Thoracic aorta endothelial cell (primary cell): ENCODE measurements around the gene USPL1. TPM values are rescaled to one million over a fixed set of nuclear protein-coding genes. Genes with fewer than 3 reads are reported as not detected.

Experiments
- small RNA-seq: library from RNA; depleted of rRNA; stranded (forward); fragments of <200 nt; gene quantifications from one replicate; pipeline ENCODE3, GENCODE V24; 2012
- total RNA-seq: library from RNA; depleted of rRNA; stranded (reverse); fragments of >200 nt; gene quantifications from 2 replicates; pipeline ENCODE4 v1.2.3, GENCODE V29; 2012

USPL1 gene
- 28.8 and 36.2 TPM in 2 replicates for total RNA-seq

DNA sequence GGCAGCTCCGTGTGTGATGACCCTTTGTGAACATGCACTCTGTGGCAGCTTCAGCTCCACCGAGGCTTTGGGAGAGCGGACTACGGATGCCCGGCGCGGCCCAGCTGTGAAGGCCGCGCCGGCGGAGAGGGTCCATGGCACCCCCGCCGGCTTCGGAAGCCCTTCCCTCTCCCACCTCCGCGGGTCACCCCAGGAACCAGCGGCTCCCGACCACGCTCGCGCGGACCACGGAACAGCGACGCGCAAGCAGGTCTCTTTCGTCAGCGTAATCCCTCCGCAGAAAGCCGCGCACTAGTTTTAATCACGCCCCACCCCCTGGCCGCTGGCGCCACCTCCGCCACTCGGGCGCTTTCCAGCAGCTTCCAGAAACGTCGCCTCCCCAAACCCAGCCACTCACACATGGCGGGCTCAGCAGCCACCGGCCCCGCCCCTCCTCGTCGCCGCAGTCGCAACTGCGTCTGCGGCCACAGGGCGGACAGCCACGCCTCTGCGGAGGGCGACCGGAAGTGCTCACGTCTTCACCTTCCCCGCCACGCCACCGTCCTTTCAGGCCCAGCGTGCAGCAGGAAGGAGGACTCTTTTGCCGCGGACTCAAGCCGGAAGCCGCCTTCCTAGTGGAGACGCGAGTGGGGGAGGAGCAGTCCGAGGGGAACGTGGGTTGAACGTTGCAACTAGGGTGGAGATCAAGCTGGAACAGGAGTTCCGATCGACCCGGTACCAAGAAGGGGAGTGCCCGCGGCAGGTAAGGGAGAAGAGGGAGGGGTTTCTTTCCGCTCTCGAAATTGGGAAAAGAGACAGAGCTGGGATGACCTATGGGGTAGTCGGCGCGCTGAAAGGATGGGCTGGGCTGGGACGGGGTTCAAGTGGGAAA is at the start of gene USPL1:
USPL1 (plus strand) TSS at position 606 of the 871 bp plus-strand sequence. CDS start 3,221 bp downstream, outside the sequence.

Small RNAs within 50 kb of the gene (small RNA-seq; reads per million reads assigned to genes)
- not detected for gene RF00017

Other genes starting within 250 kb of the USPL1 start
- not detected in 2 replicates for gene UBE2L5, start 195.4 kb upstream of the USPL1 start, total RNA-seq
- 435 and 795 TPM in 2 replicates for gene HMGB1, start 152.0 kb upstream of the USPL1 start, total RNA-seq
- gene ALOX5AP, start 117.6 kb downstream of the USPL1 start, total RNA-seq: not detected in 2 replicates